Measurements from ENCODE around the gene ADAMTS17.
A peak's percentile ranks its signal among the peaks of the same experiment; 100 is the strongest.

The ADAMTS17 gene

DNA sequence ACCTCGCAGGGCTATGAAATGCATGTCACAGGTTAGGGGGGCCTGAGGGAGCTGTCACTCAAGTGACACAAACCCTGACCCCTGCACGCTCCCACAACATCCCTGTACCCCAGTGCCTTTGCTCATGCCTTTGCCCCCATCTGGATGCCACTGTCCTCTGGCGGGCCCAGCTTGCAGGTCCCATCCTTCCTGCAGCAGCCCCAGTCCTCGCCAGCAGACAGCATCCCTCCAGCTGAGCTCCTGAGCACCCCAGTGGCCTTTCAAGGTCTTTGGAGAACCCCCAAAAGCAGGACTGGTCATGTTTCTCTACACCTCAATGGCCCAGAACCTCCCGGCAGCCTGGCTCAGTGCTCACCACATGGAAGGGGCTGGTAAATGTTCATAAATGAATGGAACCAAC, 170.4 kb downstream of the ADAMTS17 start:
- Histone ChIP-seq H3K4me2 (ENCODE audit: low read length) (no peak overlapping the region), H2BK12ac (ENCODE audit: low read length) (no peak overlapping the region), H3K4me1 (ENCODE audit: control insufficient read depth in 1 of 2, insufficient read depth in 2 of 2, low read length in 2 of 2) (peaks cover 3 to 5% of the 10 kb centered on the region in 2 experiments), H3K23ac (ENCODE audit: low read length) (no peak overlapping the region), H4K91ac (ENCODE audit: low read depth, low read length) (no peak overlapping the region), H2BK5ac (ENCODE audit: low read depth, low read length, poor library complexity) (no peak overlapping the region), H3K36me3 (ENCODE audit: control insufficient read depth in 1 of 2, insufficient read depth in 2 of 2, low read length in 2 of 2) (peaks cover 0 to 2% of the 10 kb centered on the region in 2 experiments), H3K27me3 (ENCODE audit: insufficient read depth, low read length) (no peaks in the 10 kb centered on the region), H2BK120ac (ENCODE audit: insufficient read depth, low read length, poor library complexity) (no peak overlapping the region), H4K12ac (ENCODE audit: low read depth, low read length) (no peak overlapping the region), H3K79me2 (ENCODE audit: control insufficient read depth, insufficient read depth, low read length, poor library complexity) (no peaks in the 10 kb centered on the region), H3K79me1 (ENCODE audit: low read length) (no peaks in the 10 kb centered on the region), H3K9me3 (ENCODE audit: insufficient read depth, low read depth, low read length) (peaks cover 23% of the 10 kb centered on the region), H3K27ac (ENCODE audit: low read depth, low read length) (no peak overlapping the region), H2AK5ac (ENCODE audit: low read length) (no peak overlapping the region), H4K8ac (ENCODE audit: low read depth, low read length) (no peak overlapping the region), H2AFZ (ENCODE audit: insufficient read depth, low read length, poor library complexity) (no peak overlapping the region), H3K14ac (ENCODE audit: low read length) (no peak overlapping the region), H3K18ac (ENCODE audit: low read length) (no peak overlapping the region), H3K4me3 (ENCODE audit: low read depth, low read length) (no peak overlapping the region), H3K4ac (ENCODE audit: low read depth, low read length) (no peak overlapping the region), H3K9ac (ENCODE audit: low read length) (no peak overlapping the region)
- DNase-seq, result no peak
- no CpG with 5 or more reads among the region's 5 CpGs for WGBS (ENCODE audit: extremely low coverage, insufficient coverage, insufficient read length)

DNA sequence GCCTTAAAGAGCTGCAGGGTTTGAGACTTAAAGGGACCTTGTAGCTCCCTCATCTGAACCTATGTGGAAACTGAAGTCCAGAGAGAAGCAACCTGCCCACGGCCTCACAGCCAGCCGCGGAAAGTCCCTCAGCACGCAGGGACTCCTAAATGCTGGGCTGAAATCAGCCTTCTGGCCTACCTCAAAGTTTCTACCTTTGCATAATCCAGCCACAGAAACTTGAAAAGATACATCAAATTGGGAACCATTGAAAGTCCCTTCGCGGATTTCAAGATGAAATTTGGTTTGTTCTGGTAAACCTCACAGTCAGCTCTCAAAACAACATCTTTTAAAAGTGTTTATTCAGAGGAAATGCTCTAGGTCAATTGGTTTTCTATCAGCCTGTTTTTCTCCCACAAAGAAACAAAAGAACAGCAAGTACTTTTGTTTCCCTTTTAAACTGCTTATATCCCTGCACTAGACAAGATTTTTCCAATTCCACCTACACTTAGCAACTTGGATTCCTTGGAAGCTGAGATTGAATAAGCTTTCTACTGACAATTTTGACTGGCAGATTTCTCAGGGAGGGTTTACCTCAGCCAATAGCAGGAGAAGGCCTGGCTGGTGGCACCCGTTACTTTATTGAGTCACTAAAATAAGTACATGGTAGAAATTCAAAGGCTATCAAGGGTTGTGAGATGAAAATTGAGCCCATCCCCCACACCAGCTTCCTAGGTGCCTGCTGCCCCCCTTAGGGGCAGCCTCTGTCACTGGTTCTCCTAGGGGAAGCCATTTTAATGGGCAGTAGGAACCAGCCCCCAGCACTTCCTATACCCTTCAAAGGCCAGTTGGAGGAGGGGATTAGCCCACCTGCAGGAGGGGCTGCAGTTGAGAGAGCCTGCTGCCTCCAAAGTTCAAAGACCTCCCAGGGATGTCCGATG, 171.2 kb downstream of the ADAMTS17 start:
- Histone ChIP-seq H4K8ac (ENCODE audit: low read depth, low read length) (no peak overlapping the region), H3K27me3 (ENCODE audit: insufficient read depth, low read length) (no peaks in the 10 kb centered on the region), H3K14ac (ENCODE audit: low read length) (no peak overlapping the region), H3K79me1 (ENCODE audit: low read length) (no peaks in the 10 kb centered on the region), H3K4ac (ENCODE audit: low read depth, low read length) (no peak overlapping the region), H3K4me1 (ENCODE audit: control insufficient read depth in 1 of 2, insufficient read depth in 2 of 2, low read length in 2 of 2) (peaks cover 0 to under 1% of the 10 kb centered on the region in 2 experiments), H2AK5ac (ENCODE audit: low read length) (no peak overlapping the region), H2AFZ (ENCODE audit: insufficient read depth, low read length, poor library complexity) (no peak overlapping the region), H2BK120ac (ENCODE audit: insufficient read depth, low read length, poor library complexity) (no peak overlapping the region), H2BK12ac (ENCODE audit: low read length) (no peak overlapping the region), H3K23ac (ENCODE audit: low read length) (no peak overlapping the region), H3K79me2 (ENCODE audit: control insufficient read depth, insufficient read depth, low read length, poor library complexity) (no peaks in the 10 kb centered on the region), H3K27ac (ENCODE audit: low read depth, low read length) (no peak overlapping the region), H3K9me3 (ENCODE audit: insufficient read depth, low read depth, low read length) (peaks cover 23% of the 10 kb centered on the region), H4K91ac (ENCODE audit: low read depth, low read length) (no peak overlapping the region), H3K36me3 (ENCODE audit: control insufficient read depth in 1 of 2, insufficient read depth in 2 of 2, low read length in 2 of 2) (no peaks in the 10 kb centered on the region), H2BK5ac (ENCODE audit: low read depth, low read length, poor library complexity) (no peak overlapping the region), H3K4me3 (ENCODE audit: low read depth, low read length) (no peak overlapping the region), H3K9ac (ENCODE audit: low read length) (no peak overlapping the region), H3K4me2 (ENCODE audit: low read length) (no peak overlapping the region), H4K12ac (ENCODE audit: low read depth, low read length) (no peak overlapping the region), H3K18ac (ENCODE audit: low read length) (no peak overlapping the region)
- peak in 1 of 2 donors; percentile 14 for DNase-seq
- no CpG with 5 or more reads among the region's 8 CpGs for WGBS (ENCODE audit: extremely low coverage, insufficient coverage, insufficient read length)

DNA sequence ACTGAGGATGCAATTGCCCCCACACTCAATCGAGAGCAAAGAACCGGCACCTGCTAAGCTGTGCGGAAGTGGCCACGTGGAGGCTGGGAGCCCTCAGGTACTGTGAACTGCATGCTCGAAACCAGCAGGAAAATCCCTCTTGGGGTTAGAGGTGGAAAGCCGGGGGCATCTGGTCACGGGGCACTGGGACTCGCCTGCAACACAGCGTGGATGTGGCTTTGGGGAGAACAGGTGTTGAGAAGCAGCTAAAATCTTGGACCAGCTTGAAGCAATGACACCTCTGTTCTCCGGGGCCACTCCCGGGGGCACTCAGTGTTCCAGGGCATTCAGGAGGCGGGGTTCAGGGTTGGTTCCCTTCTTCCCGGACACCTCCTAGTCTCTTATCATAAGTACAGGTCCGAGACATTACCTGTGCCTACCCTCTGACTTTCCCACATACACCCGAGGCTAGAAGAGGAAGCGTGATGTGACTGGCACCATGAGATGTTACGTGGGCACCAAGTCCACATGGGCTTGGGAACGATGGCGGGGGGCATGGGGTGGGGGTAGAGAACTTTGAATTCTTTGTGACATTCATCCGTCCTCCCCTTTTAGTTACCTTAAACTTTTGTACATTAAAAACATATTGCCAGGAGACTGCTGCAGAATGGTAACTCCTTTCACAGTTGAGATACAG, 172.0 kb downstream of the ADAMTS17 start:
- Histone ChIP-seq H2AK5ac (ENCODE audit: low read length) (no peak overlapping the region), H3K4me2 (ENCODE audit: low read length) (no peak overlapping the region), H3K9me3 (ENCODE audit: insufficient read depth, low read depth, low read length) (peaks cover 25% of the 10 kb centered on the region), H2BK12ac (ENCODE audit: low read length) (no peak overlapping the region), H3K36me3 (ENCODE audit: control insufficient read depth in 1 of 2, insufficient read depth in 2 of 2, low read length in 2 of 2) (no peaks in the 10 kb centered on the region), H3K27me3 (ENCODE audit: insufficient read depth, low read length) (no peaks in the 10 kb centered on the region), H4K12ac (ENCODE audit: low read depth, low read length) (no peak overlapping the region), H3K14ac (ENCODE audit: low read length) (no peak overlapping the region), H3K9ac (ENCODE audit: low read length) (no peak overlapping the region), H3K27ac (ENCODE audit: low read depth, low read length) (no peak overlapping the region), H2BK120ac (ENCODE audit: insufficient read depth, low read length, poor library complexity) (no peak overlapping the region), H2BK5ac (ENCODE audit: low read depth, low read length, poor library complexity) (no peak overlapping the region), H3K23ac (ENCODE audit: low read length) (no peak overlapping the region), H3K79me2 (ENCODE audit: control insufficient read depth, insufficient read depth, low read length, poor library complexity) (no peaks in the 10 kb centered on the region), H3K4ac (ENCODE audit: low read depth, low read length) (no peak overlapping the region), H3K4me1 (ENCODE audit: control insufficient read depth in 1 of 2, insufficient read depth in 2 of 2, low read length in 2 of 2) (no peaks in the 10 kb centered on the region), H3K18ac (ENCODE audit: low read length) (no peak overlapping the region), H2AFZ (ENCODE audit: insufficient read depth, low read length, poor library complexity) (no peak overlapping the region), H3K4me3 (ENCODE audit: low read depth, low read length) (no peak overlapping the region), H4K91ac (ENCODE audit: low read depth, low read length) (no peak overlapping the region), H4K8ac (ENCODE audit: low read depth, low read length) (no peak overlapping the region), H3K79me1 (ENCODE audit: low read length) (no peaks in the 10 kb centered on the region)
- WGBS (ENCODE audit: extremely low coverage, insufficient coverage, insufficient read length), result no CpG with 5 or more reads among the region's 20 CpGs
- no peak for DNase-seq

DNA sequence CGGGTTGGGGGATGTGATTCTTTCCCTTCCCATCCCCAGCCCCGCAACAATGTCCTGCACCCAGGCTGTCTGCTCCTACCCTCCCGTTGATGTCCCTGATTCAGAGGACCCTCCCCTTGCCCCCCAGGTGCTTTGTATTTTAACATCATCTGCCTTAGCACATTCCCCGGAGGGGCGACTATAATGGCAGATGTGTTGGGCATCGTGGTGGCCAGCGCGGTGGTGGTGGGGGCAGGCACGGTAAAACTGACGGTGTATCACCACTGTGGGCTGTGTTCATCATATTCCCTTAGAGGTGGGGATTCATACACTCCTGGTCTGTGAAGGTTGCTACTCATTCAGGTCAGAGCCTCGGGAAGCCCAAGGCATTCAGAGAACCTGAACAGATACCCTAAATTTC, 173.0 kb downstream of the ADAMTS17 start:
- Histone ChIP-seq H2BK5ac (ENCODE audit: low read depth, low read length, poor library complexity) (no peak overlapping the region), H3K9me3 (ENCODE audit: insufficient read depth, low read depth, low read length) (peaks cover 24% of the 10 kb centered on the region), H3K14ac (ENCODE audit: low read length) (no peak overlapping the region), H4K91ac (ENCODE audit: low read depth, low read length) (no peak overlapping the region), H3K79me2 (ENCODE audit: control insufficient read depth, insufficient read depth, low read length, poor library complexity) (no peaks in the 10 kb centered on the region), H3K4me1 (ENCODE audit: control insufficient read depth in 1 of 2, insufficient read depth in 2 of 2, low read length in 2 of 2) (no peaks in the 10 kb centered on the region), H3K9ac (ENCODE audit: low read length) (no peak overlapping the region), H2AFZ (ENCODE audit: insufficient read depth, low read length, poor library complexity) (no peak overlapping the region), H3K27me3 (ENCODE audit: insufficient read depth, low read length) (no peaks in the 10 kb centered on the region), H3K4ac (ENCODE audit: low read depth, low read length) (no peak overlapping the region), H3K23ac (ENCODE audit: low read length) (no peak overlapping the region), H3K18ac (ENCODE audit: low read length) (no peak overlapping the region), H2BK120ac (ENCODE audit: insufficient read depth, low read length, poor library complexity) (no peak overlapping the region), H3K4me2 (ENCODE audit: low read length) (no peak overlapping the region), H2BK12ac (ENCODE audit: low read length) (no peak overlapping the region), H4K8ac (ENCODE audit: low read depth, low read length) (no peak overlapping the region), H3K27ac (ENCODE audit: low read depth, low read length) (no peak overlapping the region), H3K79me1 (ENCODE audit: low read length) (no peaks in the 10 kb centered on the region), H3K36me3 (ENCODE audit: control insufficient read depth in 1 of 2, insufficient read depth in 2 of 2, low read length in 2 of 2) (no peaks in the 10 kb centered on the region), H3K4me3 (ENCODE audit: low read depth, low read length) (no peak overlapping the region), H4K12ac (ENCODE audit: low read depth, low read length) (no peak overlapping the region), H2AK5ac (ENCODE audit: low read length) (no peak overlapping the region)
- DNase-seq, result no peak
- WGBS (ENCODE audit: extremely low coverage, insufficient coverage, insufficient read length), result no CpG with 5 or more reads among the region's 11 CpGs
